Memory B cell (primary cell): ENCODE results near the gene DHRS11.

Experiments used
- ATAC-seq: fragments of 150-1000 bp; cut with Tn5 transposase; 2 replicates; pipeline ENCODE4 v1.10.0; 2021; ENCODE audit warnings: low read depth, mild to moderate bottlenecking, moderate library complexity
- DNase-seq, 2 donors: peaks; one replicate each; pipeline ENCODE4 v3.0.0; 2022; ENCODE audit warnings: low spot score in 2 of 2
- H3K27ac Mint-ChIP-seq: one replicate; pipeline ENCODE4 v1.8.0; 2022; ENCODE audit warnings: mild to moderate bottlenecking, moderate library complexity, mixed read lengths
- H3K27me3 Mint-ChIP-seq: one replicate; pipeline ENCODE4 v1.8.0; 2022; ENCODE audit warnings: mixed read lengths
- H3K36me3 Mint-ChIP-seq: one replicate; pipeline ENCODE4 v1.8.0; 2022; ENCODE audit warnings: mild to moderate bottlenecking, mixed read lengths
- H3K4me1 Mint-ChIP-seq: one replicate; pipeline ENCODE4 v1.8.0; 2022; ENCODE audit warnings: mixed read lengths
- H3K4me3 Mint-ChIP-seq: one replicate; pipeline ENCODE4 v1.8.0; 2022; ENCODE audit warnings: mild to moderate bottlenecking, moderate library complexity, mixed read lengths
- H3K9me3 Mint-ChIP-seq: one replicate; pipeline ENCODE4 v1.8.0; 2022; ENCODE audit warnings: mixed read lengths

DHRS11 gene

GRCh38 chr17:36591434-36592315, at the start of gene DHRS11:
Gene DHRS11 (plus strand): TSS chr17:36591879. CDS start chr17:36592010, 131 bp downstream.
- ATAC-seq, result peak; percentile 91
- Mint-ChIP-seq H3K36me3 (peaks cover 6% of the 10 kb centered on the region), H3K27me3 (peaks cover 4% of the 10 kb centered on the region), H3K9me3 (no peaks in the 10 kb centered on the region), H3K4me1 (peaks cover 17% of the 10 kb centered on the region), H3K4me3 (peak within 1 kb of the TSS; percentile 82), H3K27ac (peak within 1 kb of the TSS; percentile 38)
- peak; percentile 41 to 60 for DNase-seq

GRCh38 chr17:36542755-36543154, 48.9 kb upstream of the DHRS11 start:
- H3K27ac Mint-ChIP-seq, result no peak overlapping the region
- H3K36me3 Mint-ChIP-seq, result peaks cover 3% of the 10 kb centered on the region
- no peaks in the 10 kb centered on the region for H3K9me3 Mint-ChIP-seq
- no peaks in the 10 kb centered on the region for H3K27me3 Mint-ChIP-seq
- peaks cover 10% of the 10 kb centered on the region for H3K4me1 Mint-ChIP-seq
- no peak overlapping the region for H3K4me3 Mint-ChIP-seq
- DNase-seq (no peak), ATAC-seq (no peak)

- H3K27me3 Mint-ChIP-seq, result no peaks in the 10 kb centered on the region
- H3K4me1 Mint-ChIP-seq, result peaks cover 16% of the 10 kb centered on the region
- H3K9me3 Mint-ChIP-seq, result no peaks in the 10 kb centered on the region
- ATAC-seq, result no peak
- H3K4me3 Mint-ChIP-seq, result peak overlapping the region; percentile 94
- DNase-seq, result peak in 1 of 2 donors; percentile 37
- peaks cover 3% of the 10 kb centered on the region for H3K36me3 Mint-ChIP-seq
- peak overlapping the region; percentile 100 for H3K27ac Mint-ChIP-seq
Measured at GRCh38 chr17:36544044-36544306, 47.7 kb upstream of the DHRS11 start.

GRCh38 chr17:36544307-36545076, 47.2 kb upstream of the DHRS11 start, which contains the start of gene GGNBP2:
Gene GGNBP2 (plus strand): TSS chr17:36544919. CDS start chr17:36545725, 806 bp downstream.
- peaks cover 16% of the 10 kb centered on the region for H3K4me1 Mint-ChIP-seq
- peak; percentile 90 for DNase-seq
- H3K27me3 Mint-ChIP-seq, result no peaks in the 10 kb centered on the region

GRCh38 chr17:36545077-36545464, 46.6 kb upstream of the DHRS11 start:
- no peaks in the 10 kb centered on the region for H3K36me3 Mint-ChIP-seq
- peak overlapping the region; percentile 100 for H3K27ac Mint-ChIP-seq
- peak overlapping the region; percentile 94 for H3K4me3 Mint-ChIP-seq
- DNase-seq (no peak), ATAC-seq (no peak)
- no peaks in the 10 kb centered on the region for H3K27me3 Mint-ChIP-seq
- peaks cover 17% of the 10 kb centered on the region for H3K4me1 Mint-ChIP-seq
- H3K9me3 Mint-ChIP-seq, result no peaks in the 10 kb centered on the region

More at GRCh38 chr17:36544307-36545076, 47.2 kb upstream of the DHRS11 start, which contains the start of gene GGNBP2:
- no peaks in the 10 kb centered on the region for H3K9me3 Mint-ChIP-seq
- ATAC-seq, result peak; percentile 59
- peak within 1 kb of the TSS; percentile 94 for H3K4me3 Mint-ChIP-seq
- peak within 1 kb of the TSS; percentile 100 for H3K27ac Mint-ChIP-seq
- peaks cover 3% of the 10 kb centered on the region for H3K36me3 Mint-ChIP-seq

- Mint-ChIP-seq H3K9me3 (no peaks in the 10 kb centered on the region), H3K4me1 (peaks cover 23% of the 10 kb centered on the region), H3K27ac (peak overlapping the region; percentile 100), H3K27me3 (no peaks in the 10 kb centered on the region), H3K4me3 (peak overlapping the region; percentile 94), H3K36me3 (no peaks in the 10 kb centered on the region)
- peak; percentile 63 for ATAC-seq
- DNase-seq, result peak; percentile 95 to 97
Measured at GRCh38 chr17:36545465-36546417, 45.9 kb upstream of the DHRS11 start.

GRCh38 chr17:36546418-36547093, 45.1 kb upstream of the DHRS11 start:
- Mint-ChIP-seq H3K27me3 (no peaks in the 10 kb centered on the region), H3K36me3 (no peaks in the 10 kb centered on the region), H3K4me1 (peaks cover 26% of the 10 kb centered on the region), H3K9me3 (no peaks in the 10 kb centered on the region), H3K4me3 (peak overlapping the region; percentile 94), H3K27ac (peak overlapping the region; percentile 100)
- DNase-seq (no peak), ATAC-seq (no peak)

- Mint-ChIP-seq H3K4me3 (no peak overlapping the region), H3K4me1 (peaks cover 26% of the 10 kb centered on the region), H3K27me3 (no peaks in the 10 kb centered on the region), H3K9me3 (no peaks in the 10 kb centered on the region), H3K27ac (peak overlapping the region; percentile 66), H3K36me3 (no peaks in the 10 kb centered on the region)
- DNase-seq, result no peak
- ATAC-seq, result no peak
Measured at GRCh38 chr17:36547776-36548175, 43.9 kb upstream of the DHRS11 start.

GRCh38 chr17:36550491-36551417, 40.9 kb upstream of the DHRS11 start:
- peaks cover 30% of the 10 kb centered on the region for H3K4me1 Mint-ChIP-seq
- H3K4me3 Mint-ChIP-seq, result peak overlapping the region; percentile 68
- ATAC-seq, result peak; percentile 70
- H3K9me3 Mint-ChIP-seq, result no peaks in the 10 kb centered on the region
- H3K27me3 Mint-ChIP-seq, result no peaks in the 10 kb centered on the region
- peak overlapping the region; percentile 74 for H3K27ac Mint-ChIP-seq
- H3K36me3 Mint-ChIP-seq, result peaks cover 1% of the 10 kb centered on the region
- peak in 1 of 2 donors; percentile 38 for DNase-seq

GRCh38 chr17:36553459-36553858, 38.2 kb upstream of the DHRS11 start:
- H3K9me3 Mint-ChIP-seq, result no peaks in the 10 kb centered on the region
- ATAC-seq (no peak), DNase-seq (no peak)
- no peak overlapping the region for H3K4me3 Mint-ChIP-seq
- peaks cover 11% of the 10 kb centered on the region for H3K36me3 Mint-ChIP-seq
- no peak overlapping the region for H3K27ac Mint-ChIP-seq
- H3K4me1 Mint-ChIP-seq, result peaks cover 32% of the 10 kb centered on the region
- no peaks in the 10 kb centered on the region for H3K27me3 Mint-ChIP-seq

GRCh38 chr17:36566081-36566480, 25.6 kb upstream of the DHRS11 start:
- H3K4me1 Mint-ChIP-seq, result peaks cover 10% of the 10 kb centered on the region
- H3K36me3 Mint-ChIP-seq, result peaks cover 26% of the 10 kb centered on the region
- ATAC-seq (no peak), DNase-seq (no peak)
- no peak overlapping the region for H3K4me3 Mint-ChIP-seq
- no peaks in the 10 kb centered on the region for H3K9me3 Mint-ChIP-seq
- no peak overlapping the region for H3K27ac Mint-ChIP-seq
- H3K27me3 Mint-ChIP-seq, result no peaks in the 10 kb centered on the region

GRCh38 chr17:36575028-36575427, 16.7 kb upstream of the DHRS11 start:
- peaks cover 3% of the 10 kb centered on the region for H3K4me1 Mint-ChIP-seq
- no peak for DNase-seq
- no peak overlapping the region for H3K4me3 Mint-ChIP-seq
- H3K9me3 Mint-ChIP-seq, result no peaks in the 10 kb centered on the region
- ATAC-seq, result no peak
- H3K27ac Mint-ChIP-seq, result no peak overlapping the region
- H3K27me3 Mint-ChIP-seq, result no peaks in the 10 kb centered on the region
- H3K36me3 Mint-ChIP-seq, result peaks cover 17% of the 10 kb centered on the region
